GM19043 (cell line): Measurements from ENCODE around the gene IFI44L.

Experiments used
- ATAC-seq: cut with Tn5 transposase; IDR thresholded peaks from one replicate; pipeline ENCODE4 v1.9.1; 2021; ENCODE audit warnings: low read depth; ENCODE audit not compliant: unreplicated experiment

IFI44L gene

DNA sequence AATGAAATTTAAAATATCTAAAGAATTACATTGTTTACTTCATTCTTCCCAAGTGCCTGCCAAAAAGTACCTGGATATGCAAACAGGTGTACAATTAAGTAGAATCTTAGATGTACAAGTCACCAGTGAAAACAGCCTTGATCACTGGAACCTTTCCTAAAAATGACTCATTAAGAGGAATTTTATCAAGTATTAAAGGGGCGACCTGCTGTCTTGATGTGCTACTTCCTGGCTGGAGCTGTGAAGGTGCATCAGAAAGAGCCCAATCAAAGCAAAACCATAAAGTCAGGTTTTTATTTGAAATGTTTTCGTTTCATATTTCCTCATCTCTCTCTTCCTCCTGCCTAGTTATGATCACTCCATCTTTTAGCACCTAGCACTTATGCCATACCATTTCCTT, 62.8 kb downstream of the IFI44L start:
- ATAC-seq, result no peak

DNA sequence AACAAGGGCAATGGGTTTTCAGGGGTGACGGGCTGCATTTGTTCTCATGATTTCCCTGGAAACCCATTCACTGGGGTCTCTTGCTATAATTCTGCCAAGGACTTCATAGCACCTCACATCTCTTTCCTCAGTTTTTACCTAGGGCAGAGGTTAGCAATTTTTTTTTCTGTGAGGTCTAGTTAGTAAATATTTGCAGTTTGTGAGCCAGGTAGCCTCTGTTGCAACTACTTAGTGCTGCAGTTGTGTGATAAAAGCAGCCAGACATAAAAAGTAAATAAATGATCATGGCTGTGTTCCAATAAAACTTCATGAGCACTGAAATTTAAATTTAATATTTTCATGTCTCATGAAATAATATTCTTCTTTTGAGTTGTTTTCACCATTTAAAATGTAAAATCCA, 67.1 kb downstream of the IFI44L start:
- no peak for ATAC-seq

DNA sequence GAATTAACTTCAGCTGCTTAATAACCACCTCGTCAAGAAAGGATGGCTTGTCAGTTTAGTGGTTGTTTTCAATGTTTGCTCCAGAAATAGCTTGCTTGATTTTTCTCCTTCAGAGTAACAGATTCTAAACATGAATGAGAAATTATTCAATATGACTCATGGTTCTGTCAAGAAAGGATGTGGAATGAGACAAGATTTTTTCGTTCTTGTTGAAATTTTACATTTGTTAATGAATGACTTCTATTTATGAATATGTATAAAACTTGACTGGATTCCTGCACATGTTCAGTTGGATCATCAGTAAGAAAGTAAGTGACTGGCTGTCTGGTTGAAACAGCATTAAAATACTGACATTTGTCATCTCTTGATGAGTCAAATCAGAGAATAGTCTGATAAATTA, 67.7 kb downstream of the IFI44L start:
- ATAC-seq, result no peak

DNA sequence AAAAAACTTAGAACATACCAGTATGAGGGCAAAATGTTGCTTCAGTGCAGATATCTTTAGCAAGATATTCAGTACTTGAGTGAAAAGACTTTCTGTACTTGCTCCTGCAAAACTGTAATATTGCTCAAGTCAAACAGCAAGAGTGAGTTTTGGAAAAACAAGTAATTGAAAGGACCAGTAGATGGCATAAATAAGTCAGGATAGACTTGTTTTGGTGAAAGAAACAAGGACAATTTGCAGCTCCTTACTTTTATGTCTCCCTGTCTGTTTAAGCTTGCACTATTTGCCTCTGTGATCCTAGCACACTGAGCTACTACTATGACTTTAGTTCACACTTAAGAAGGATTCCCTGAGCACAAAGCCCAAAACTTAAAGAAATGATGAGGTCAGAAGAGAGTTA, 68.4 kb downstream of the IFI44L start:
- no peak for ATAC-seq

DNA sequence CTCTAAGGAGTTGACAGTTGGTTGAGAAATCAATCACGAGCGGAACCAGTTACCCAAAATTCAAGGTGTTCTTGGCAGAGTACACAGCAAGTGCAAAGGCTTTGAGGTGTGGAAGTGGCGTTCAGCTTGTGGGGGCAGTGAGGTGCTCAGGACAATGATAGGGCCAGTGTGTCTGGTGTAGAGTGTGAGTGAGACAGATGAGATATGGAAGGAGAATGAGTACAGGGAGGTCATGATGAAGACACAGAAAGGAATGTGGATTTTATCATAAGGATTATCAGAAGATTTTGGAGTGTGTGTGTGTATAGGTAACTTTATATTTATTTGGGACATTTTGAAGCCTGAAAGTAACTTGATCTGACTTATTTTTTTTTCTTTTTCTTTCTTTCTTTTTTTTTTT, 70.3 kb downstream of the IFI44L start:
- no peak for ATAC-seq

DNA sequence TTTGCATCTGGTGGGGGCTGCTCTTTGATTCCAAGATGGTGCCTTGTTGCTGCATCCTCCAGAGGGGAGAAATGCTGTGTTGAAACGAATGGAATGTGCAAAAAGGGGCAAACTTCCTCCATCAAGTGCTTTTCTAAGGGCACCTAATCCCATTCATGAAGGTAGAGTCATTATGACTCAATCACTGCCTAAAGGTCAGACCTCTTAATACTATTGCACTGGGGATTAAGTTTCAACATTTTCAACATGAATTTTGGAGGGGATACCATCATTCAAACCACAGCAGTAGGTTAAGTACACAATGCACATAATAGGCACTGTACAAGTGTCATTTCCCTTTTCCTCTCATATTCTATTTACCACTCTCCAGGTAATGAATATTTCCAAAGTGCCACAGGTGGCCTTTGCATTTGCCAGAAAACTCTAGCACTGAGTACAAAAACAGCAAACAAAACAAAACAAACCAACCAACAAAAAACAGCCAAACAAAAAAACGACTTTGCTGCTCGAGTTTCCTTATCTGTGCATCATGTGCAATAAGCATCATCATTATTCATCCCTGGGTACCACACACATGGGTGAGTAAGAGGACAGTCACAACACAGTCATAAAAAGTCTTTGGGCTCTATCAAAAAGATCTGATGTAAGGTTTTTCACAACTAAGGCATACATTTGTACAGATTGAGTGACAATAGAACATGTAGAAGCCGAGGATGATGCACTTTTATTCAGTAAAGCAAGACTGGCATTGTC, 71.9 kb downstream of the IFI44L start:
- no peak for ATAC-seq
